Left lobe of liver (tissue), 2 donors: ENCODE data around the gene LIPA. TPM values are rescaled to one million over a fixed set of nuclear protein-coding genes. Genes with fewer than 3 reads are reported as not detected.
"Not testable (repeated sequence)": the region's sequence is repeated elsewhere in the genome, so short reads cannot be mapped to it uniquely, and the experiment has no call there.

Experiments
- ATAC-seq: fragments of 200-7000 bp; cut with Tn5 transposase; one replicate; pipeline ENCODE4 v1.9.1; 2020; ENCODE audit warnings: mild to moderate bottlenecking, moderate library complexity
- DNase-seq: peaks from one replicate; pipeline ENCODE4 v3.0.0-alpha.2; 2020; ENCODE audit warnings: low spot score
- total RNA-seq: library from RNA; stranded (reverse); gene quantifications from one replicate; pipeline ENCODE4 v1.2.1, GENCODE V29; 2021
- donor health status: DM: no; HTN: no; CAD: no; lungs with moderate emphysema.
- donor health status: DM: no; HTN: yes; CAD: no.

LIPA gene
- total RNA-seq, 1 donor from 2014 or later = 53.8 TPM

DNA sequence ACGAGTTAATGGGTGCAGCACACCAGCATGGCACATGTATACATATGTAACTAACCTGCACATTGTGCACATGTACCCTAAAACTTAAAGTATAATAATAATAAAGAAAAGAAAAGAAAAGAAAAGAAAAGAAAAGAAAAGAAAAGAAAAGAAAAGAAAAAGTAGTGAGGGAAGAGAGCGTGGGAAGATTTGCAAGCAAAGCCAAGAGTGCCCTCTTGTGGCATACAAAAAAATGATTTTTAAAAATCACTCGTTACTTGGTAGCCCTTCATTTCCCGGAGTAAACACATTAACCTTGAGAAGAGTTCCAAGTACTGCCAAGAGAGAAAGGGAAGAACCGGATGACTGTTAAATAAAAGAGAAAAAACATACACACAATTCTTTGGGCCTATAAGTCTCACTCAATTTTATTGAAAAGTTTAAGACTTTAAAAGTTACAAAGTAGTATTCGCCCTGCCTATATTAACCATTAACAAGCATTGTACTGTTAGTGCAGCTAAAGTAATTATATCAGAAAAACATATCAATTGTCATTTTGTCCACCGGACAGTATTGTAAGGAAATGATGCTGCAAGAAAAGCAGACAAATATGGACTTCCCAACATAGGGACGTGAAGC is 38.3 kb downstream of the LIPA start:
- ATAC-seq (peak; percentile 81), DNase-seq (no peak)

DNA sequence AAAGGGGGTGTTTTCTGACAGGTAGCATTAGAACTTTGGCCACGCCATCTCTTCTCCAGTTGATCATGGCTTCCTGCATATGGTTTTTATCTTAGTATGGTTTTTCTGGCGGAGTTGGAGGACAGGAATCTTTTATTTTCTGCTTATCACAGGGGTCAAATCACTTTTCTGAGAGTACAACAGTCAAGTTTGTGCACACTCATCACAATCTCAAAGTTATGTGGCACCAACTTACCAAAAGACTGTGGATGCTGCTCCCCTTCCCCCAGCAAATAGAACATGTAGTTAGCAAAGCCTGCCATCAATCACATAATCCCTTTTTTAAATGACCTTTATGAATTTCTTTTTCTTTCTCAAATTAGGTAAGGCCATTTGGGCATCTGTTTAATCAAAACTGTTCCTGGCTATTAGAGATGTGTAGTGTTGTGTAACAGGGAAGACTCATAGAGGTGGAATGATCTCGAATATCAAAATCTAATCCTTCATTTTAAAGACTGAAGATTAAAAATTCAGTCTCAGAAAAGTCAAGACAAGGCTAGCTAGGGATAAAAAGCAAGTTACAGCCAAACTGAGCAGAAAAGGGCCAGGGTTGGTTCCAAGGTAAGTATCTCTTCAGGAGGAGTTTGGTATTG is 40.7 kb downstream of the LIPA start:
- DNase-seq (no peak), ATAC-seq (no peak)

DNA sequence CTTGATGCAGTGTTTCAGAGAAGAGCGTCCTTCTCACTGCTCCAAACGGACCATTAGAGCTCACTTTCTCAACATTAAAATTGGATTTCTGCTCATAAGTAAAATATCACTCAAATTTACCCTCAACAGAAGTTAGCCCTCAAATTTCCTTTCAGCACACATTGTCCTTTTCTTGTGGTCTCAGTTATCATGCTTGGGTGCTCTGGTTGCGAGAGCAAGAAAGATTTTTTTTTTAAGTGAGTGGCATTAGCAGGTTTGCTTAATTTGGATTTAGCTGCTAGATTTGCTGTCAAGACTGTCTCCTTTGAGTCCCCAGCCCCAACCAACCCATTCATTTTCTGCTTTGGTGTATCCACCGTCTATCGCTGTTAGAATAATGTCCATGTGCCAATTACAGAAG is 41.9 kb downstream of the LIPA start:
- ATAC-seq (no peak), DNase-seq (no peak)

DNA sequence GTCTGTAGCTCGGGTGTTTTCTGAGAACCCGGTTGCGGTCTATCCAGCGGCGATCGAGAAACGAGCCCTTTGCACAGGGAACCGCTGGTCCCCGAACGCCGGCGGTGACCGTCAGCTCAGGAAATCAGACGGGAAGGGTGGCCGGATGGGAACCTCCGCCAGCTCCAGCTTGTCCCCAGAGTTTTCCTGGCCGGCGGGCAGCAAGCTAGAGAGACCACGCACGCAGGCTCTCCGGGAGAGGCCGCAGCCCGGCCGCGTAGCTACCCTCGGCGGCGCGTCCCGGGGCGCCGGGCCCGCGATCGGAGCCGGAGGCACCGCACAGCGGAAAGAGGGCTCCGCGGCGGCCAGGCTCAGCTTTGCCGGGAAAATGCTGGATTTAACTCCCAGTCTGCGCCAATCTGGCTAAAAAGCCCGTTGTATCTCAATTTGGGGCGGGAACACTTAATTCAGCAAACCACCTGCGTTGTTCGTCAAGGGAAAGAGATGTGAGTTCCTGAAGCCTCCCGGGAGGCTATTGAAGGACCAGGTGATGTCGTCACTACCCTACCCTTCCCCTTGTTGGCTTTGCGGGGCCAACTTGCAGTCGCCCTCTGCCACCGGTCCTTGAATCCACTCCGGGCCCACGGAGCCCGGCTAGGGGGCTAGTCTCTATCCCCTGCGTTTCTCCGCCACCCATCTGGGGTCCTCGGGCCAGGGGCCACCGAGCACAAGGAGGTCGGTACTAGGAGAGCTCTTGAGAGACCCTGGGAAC is 43.6 kb downstream of the LIPA start:
- ATAC-seq (peak; percentile 72), DNase-seq (peak; percentile 46)

DNA sequence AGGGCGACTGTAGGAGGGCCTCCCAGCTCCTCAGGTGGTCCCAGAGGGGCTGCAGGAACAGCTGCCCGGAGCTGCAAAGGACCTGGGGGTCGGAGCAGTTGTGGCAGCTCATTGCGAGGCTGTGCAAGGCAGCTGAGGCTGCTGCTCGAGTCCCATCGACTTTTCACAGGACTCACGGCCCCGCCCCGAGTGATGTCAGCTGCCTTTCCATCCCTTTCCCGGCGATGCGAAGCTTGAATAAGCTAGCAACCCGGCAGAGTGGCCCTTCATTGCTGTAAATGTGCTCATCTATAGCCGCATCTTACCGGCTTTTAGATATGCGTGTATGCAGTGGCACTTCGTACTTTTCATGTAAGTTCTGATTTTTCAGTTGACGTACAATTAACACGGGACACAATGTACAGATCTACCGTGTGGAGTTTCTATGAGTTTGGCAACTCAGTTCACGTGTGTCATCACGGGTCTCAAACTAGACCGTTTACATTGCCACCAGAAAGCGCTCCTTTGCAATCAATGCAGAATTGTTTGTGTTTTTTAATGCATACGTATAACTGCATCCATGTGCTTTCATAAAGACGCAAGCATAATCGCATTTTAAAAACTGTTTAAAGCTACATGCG is 44.3 kb downstream of the LIPA start, which contains the start of gene CH25H:
TSS of gene CH25H (minus strand) at position 137 of the 620 bp plus-strand sequence. CDS start at position 112, 25 bp downstream.
- ATAC-seq = peak; percentile 81
- peak; percentile 51 for DNase-seq

DNA sequence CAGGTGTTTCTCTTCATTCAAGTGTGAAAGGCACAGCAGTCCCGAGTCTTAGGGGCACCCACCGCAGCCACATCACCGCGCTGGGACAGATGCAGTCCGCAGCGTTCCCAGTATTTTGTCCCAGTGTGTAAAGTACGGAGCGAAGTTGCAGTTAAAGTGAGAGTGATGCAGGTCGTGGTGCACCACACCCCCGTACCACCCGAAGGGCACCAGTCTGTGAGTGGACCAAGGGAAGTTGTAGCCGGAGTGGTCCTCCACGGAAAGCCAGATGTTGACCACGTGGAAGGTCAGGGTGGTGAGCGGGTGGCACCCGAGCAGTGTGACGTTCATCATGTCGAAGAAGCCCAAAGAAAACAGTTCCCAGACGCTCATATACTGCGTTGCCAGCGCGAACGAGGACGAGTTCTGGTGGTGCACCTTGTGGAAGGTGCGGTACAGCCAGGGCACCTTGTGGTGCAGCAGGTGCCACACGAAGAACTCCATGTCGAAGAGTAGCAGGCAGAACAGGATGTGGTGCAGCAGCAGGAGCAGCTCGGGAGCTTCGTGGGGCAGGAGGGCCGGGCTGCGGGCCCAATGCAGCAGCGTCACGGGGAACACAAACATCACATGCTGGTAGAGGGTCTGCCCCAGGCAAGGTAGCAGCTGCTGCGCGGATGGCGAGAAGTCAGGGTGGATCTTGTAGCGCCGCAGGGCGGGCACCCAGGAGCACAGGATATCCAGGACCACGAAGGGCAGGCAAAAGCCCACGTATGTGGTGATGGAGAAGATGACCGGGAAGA is 45.0 kb downstream of the LIPA start:
- peak; percentile 31 for ATAC-seq
- DNase-seq = peak; percentile 44

DNA sequence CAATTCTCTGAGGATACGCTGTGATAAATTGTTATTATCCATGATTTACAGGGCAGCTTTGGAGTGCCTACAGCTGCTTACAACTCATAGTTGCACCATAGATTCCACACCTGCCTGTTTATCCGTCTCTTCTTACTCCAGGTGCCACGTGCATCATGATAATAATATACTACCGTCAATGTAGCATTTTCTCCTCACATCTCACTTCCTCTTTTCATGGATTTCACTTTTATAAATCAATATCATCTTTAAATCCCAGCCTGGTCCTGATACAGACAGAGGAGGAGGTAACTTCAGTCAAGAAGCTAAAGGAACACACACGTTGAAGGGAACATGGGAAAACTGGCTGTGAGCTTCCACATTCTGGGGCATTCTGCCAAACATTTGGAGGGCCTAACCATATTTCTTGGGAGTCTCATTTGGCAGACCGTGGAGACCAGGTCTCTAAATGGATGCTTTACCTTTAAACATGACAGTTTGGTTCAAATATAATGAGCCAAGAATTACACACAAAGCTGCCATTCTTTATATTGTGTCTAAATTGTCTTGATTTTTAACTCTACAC is 46.9 kb downstream of the LIPA start:
- no peak for DNase-seq
- no peak for ATAC-seq

DNA sequence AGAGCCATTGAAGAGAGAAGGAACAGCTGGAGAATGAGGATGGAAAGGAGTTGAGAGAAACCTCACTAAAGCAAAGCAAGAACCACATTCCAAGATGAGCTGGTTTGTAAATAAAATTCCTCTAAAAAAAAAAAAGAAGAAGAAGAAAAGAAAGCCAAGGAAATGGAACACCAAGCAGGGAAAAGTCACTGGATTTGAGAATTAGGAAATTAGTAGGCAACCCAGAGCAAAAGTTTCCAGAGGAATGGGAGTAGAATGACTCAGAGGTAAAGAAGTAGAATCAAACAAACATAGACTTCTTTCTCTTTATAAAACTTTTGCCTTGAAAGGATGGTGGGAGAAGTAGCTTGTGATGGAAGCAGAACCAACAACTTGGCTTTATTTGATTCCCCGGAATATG is 48.3 kb downstream of the LIPA start:
- DNase-seq = no peak
- ATAC-seq = no peak

DNA sequence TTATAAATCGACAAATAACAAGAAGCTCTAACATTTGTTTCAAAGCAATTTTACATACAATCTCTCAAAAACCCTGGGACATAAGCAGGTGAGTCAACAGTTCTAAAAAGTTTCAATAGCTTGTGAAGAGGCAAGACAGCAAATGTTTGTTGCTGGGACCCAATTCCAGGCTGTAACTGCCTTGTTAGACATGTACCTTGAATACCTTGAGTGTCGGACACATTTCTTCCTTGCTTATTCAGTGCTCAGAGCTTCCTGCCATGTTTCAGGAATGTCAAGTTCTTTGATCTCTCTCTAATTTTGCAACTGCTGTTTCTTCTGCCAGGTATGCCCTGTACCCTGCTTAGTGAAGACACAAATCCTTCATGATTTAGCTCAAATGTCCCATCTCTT is 49.5 kb downstream of the LIPA start:
- no peak for ATAC-seq
- DNase-seq = no peak

DNA sequence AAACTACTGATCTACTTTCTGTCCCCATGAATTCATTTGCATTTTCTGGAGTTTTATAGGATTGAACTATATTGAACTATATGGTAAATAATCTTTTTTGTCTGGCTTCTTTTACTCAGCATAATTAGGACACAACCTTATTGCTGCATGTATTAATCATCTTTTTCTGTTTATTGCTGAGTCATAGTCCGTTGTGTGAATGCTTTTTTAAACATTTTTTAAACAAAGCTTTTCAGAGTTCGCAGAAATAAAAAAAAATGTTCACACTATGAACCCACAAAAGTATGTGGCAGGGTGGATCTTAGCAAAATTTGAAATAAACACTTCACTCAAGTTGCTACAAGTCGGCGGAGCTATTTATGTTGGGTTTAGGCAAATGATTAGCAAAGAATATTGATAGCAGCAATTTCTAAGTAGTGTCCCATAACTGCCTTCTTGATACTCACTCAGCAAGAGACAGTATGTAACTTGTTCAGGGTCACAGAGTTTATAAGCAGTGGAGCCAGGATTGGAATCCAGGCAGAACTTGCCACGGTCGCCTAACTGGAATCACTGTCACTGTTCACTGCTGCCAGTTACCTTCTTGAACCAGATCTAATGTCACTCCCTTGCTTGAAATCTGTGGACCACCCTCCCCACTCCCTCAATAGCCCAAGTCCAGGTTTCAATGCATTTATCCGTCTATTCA is 50.1 kb downstream of the LIPA start:
- ATAC-seq (no peak), DNase-seq (no peak)

DNA sequence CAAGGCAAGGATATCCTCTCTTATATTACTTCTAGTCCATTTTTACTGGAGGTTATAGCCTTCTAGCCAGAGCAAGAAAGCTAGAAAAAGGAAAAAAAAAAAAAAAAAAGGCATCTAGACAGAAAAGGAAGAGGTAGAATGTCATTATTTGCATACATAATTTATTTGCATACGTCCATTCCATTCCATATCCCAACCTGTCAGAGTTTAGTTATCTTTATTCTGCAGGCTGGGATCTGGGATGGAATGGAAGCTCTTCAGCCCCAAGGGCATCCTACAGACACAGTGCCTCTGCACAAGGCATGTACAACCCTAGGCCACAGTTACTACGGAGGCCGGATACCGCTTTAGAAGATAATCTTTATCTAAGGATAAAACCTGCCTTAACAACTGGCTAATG is 54.1 kb downstream of the LIPA start:
- ATAC-seq = no peak
- DNase-seq = no peak

DNA sequence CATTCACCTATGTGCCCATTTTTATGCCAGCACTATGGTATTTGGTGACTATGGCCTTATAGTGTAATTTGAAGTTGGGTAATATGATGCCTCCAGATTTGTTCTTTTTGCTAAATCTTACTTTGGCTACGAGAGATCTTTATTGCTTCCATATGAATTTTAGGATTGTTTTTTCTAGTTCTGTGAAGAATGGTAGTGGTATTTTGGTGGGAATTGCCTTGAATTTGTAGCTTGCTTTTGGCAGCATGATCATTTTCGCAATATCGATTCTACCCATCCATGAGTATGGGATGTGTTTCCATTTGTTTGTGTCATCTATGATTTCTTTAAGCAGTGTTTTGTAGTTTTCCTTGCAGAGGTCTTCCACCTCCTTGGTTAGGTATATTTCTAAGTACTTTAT is 60.3 kb downstream of the LIPA start:
- not testable (repeated sequence) for ATAC-seq, DNase-seq

DNA sequence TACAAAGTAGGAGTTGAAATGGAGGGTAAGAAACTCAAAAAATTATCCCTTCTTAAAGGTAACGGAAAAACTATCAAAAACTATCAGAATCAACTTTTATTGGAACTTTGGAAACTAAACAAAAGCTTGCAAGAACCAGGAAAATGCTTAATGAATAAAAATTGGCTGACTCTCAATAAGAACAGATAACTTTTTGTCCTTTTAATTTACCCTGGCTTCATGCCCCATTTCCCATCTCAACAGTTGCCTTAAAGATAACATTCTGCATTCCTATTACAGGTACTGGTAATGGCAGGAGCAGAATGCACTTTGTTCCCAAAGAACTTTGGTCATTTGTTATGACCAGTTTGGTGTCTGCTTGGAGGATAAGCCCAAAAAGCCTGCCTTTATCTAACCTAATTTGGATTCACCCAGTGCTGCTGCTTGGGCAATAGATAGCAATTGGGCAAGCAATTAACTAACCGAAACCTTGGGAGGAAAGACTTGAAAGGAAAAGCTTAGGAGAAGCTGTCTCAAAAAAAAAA is 62.3 kb downstream of the LIPA start:
- ATAC-seq (peak; percentile 88), DNase-seq (peak; percentile 46)

DNA sequence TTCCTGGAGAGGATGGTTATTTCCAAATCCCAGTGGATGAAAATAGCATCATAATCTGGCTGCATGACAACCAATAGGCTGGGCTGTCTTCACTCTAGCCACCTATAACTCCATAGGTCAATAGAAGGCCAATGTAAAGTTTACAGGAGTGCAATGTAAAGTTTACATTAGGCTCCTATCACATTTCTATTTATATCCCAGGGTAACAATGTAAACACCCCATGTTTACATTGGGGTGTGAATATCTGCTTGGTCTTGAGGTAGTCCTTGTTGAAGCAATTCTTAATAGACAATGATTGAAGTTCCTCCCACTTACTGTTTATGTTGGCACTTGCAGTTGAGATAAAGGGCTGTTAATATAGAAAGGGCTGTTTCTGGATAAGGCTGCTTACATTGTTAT is 65.9 kb downstream of the LIPA start:
- no peak for DNase-seq
- ATAC-seq = no peak

DNA sequence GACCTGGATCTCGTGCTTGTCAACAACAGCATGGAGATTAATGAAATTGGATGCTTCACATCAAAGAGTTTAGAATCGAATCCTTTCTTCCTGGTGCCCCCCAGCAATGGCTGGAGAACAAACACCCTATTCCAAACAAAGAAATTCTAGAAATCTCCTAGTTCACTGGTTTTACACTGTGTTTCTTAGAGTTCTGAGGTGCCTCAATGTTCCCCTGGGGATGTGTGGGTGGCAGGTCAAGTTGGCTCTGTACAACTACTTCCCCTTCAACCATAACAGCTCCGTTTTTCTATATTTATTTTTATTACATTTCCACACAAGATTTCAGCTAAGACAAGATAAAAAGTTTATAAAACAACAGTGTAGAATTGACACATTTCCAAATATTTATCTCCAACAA is 66.9 kb downstream of the LIPA start:
- ATAC-seq (no peak), DNase-seq (no peak)

DNA sequence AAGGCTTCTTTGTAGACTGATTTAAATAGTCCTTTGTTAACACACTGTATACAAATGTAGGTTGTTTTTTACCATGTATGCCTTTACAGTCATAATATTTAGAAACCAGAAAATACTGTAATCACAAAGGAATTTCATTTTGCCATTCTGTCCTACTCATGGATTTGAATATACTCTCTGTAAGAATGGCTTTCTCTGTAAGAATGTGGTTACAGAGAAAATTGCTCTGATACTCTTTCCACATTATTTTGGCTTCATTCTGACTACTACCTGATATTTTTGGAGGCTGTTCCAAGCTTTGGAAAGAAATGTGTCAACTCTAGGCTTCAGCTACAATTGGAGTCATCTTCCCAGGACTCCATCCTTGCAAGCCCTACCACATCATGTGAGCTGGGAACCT is 68.0 kb downstream of the LIPA start:
- ATAC-seq (no peak), DNase-seq (no peak)

DNA sequence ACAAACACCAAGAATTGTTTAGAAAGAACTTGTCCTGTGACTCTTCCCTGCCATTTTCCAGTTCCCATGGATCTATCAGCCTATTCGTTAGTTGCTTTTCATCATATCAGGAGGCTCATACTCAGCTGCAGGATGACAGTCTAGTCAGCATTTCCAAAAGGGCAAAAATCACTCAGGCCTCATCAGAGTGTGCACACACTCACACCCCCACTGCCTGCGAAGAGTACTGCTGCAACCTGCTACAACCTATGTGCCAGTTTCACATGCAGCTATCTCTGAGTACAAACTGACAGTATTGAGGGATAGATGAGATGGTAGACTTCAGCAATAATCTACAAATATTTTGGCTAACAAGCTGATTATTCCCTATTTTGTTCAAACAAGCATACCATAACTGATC is 68.7 kb downstream of the LIPA start:
- peak; percentile 89 for ATAC-seq
- no peak for DNase-seq

DNA sequence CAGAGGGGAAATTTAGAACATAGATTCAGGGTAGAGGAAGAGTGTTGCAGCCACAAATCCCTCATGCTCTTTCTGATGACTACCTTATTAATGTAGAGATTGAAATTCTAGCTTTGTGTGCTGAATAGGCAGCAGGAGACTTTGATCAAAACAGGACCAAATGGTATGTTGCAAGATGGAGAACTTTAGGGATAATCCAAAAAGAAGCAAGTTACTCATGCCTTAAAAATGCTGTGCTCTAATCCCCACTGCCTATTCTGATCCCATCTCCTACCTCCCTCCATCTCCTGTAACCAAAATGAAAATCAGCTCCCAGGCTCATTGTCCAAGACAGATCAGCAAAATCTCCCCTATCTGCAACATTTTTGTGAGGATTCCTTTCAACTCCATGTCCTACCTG is 75.8 kb downstream of the LIPA start:
- ATAC-seq = no peak
- no peak for DNase-seq

DNA sequence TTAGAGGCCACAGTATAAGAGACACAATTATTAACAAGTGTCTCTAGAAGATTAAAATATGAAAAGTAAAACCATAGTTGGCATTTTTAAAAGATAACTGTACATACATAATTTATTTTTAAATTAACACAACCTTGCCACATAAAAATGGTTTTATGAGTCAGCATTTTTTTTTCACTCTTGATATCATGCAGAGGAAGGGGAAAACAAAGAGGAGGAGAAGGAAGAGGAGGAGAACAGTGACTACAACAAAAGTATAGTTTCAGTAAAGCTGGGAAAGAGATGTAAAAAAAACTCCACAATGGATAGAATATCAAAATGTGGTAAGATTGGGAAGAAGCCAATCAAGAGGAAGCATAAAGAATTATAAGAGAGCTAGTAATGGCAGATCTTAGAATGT is 78.5 kb downstream of the LIPA start:
- ATAC-seq = no peak
- no peak for DNase-seq

DNA sequence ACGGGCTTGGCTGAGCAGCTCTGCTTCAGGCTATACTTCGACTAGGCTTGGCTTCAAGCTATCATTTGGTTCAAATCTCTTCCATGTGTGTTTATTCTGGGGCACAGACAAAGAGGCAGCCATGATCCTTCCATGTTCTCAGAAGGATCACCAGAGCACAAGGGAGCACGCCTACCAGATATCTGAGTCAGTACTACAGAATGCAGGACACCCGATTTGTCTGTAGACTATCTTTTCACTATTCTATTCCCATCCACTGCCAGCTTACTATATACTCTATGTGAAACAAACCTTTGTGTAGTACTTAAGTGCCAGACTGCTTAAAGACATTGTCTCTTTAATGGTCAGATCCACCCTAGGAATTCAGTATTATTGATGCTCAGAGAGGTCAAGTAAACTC is 79.6 kb downstream of the LIPA start:
- DNase-seq (no peak), ATAC-seq (no peak)
